ENCODE results near the gene AZI2.

AZI2 gene

GRCh38 chr3:28301688-28302087 lies 46.9 kb downstream of the AZI2 start:
- DNase-seq (ENCODE audit: low read depth in 1 of 2, low spot score in 1 of 2) = no peak

GRCh38 chr3:28300345-28300962 lies 48.2 kb downstream of the AZI2 start:
- no peak for DNase-seq (ENCODE audit: low read depth in 1 of 2, low spot score in 1 of 2)

- no peak for DNase-seq (ENCODE audit: low read depth in 1 of 2, low spot score in 1 of 2)
Measured at GRCh38 chr3:28299705-28300104, 48.9 kb downstream of the AZI2 start.

GRCh38 chr3:28295898-28296490 lies 52.6 kb downstream of the AZI2 start:
- DNase-seq (ENCODE audit: low read depth in 1 of 2, low spot score in 1 of 2) = no peak

- no peak for DNase-seq (ENCODE audit: low read depth in 1 of 2, low spot score in 1 of 2)
Measured at GRCh38 chr3:28294667-28295413, 53.8 kb downstream of the AZI2 start.

- DNase-seq (ENCODE audit: low read depth in 1 of 2, low spot score in 1 of 2) = no peak
Measured at GRCh38 chr3:28292622-28293021, 56.0 kb downstream of the AZI2 start.

- DNase-seq (ENCODE audit: low read depth in 1 of 2, low spot score in 1 of 2) = no peak
Measured at GRCh38 chr3:28291577-28291976, 57.0 kb downstream of the AZI2 start.

GRCh38 chr3:28290863-28291300 lies 57.7 kb downstream of the AZI2 start:
- DNase-seq (ENCODE audit: low read depth in 1 of 2, low spot score in 1 of 2) = no peak

- no peak for DNase-seq (ENCODE audit: low read depth in 1 of 2, low spot score in 1 of 2)
Measured at GRCh38 chr3:28287046-28287445, 61.6 kb downstream of the AZI2 start.

- DNase-seq (ENCODE audit: low read depth in 1 of 2, low spot score in 1 of 2) = no peak
Measured at GRCh38 chr3:28286595-28286994, 62.0 kb downstream of the AZI2 start.

- DNase-seq (ENCODE audit: low read depth in 1 of 2, low spot score in 1 of 2) = no peak
Measured at GRCh38 chr3:28280781-28281180, 67.8 kb downstream of the AZI2 start.

- DNase-seq (ENCODE audit: low read depth in 1 of 2, low spot score in 1 of 2) = no peak
Measured at GRCh38 chr3:28279770-28280169, 68.9 kb downstream of the AZI2 start.

GRCh38 chr3:28278918-28279317 lies 69.7 kb downstream of the AZI2 start:
- no peak for DNase-seq (ENCODE audit: low read depth in 1 of 2, low spot score in 1 of 2)

- DNase-seq (ENCODE audit: low read depth in 1 of 2, low spot score in 1 of 2) = no peak
Measured at GRCh38 chr3:28273837-28274236, 74.8 kb downstream of the AZI2 start.

Data from activated CD4-positive, alpha-beta T cell treated with anti-CD3 and anti-CD28 coated beads, Interleukin-2, amount 50 U/mL, for 24 hours (primary cell).